ENCODE measurements around the gene C19orf44. TPM values are rescaled to one million over a fixed set of nuclear protein-coding genes. Genes with fewer than 3 reads are reported as not detected.

Gene C19orf44
- total RNA-seq, 1 donor from 2014 or later = 5.3 TPM

- no peak for TF ChIP-seq CTCF (IDR thresholded peaks at IDR 0.05)
- Mint-ChIP-seq H3K4me1 (ENCODE audit: unreplicated experiment) (no peaks in the 10 kb centered on the region), H3K9me3 (ENCODE audit: unreplicated experiment) (no peaks in the 10 kb centered on the region), H3K27ac (ENCODE audit: unreplicated experiment) (no peak overlapping the region), H3K27me3 (ENCODE audit: unreplicated experiment) (no peaks in the 10 kb centered on the region), H3K4me3 (ENCODE audit: unreplicated experiment) (no peak overlapping the region), H3K36me3 (ENCODE audit: unreplicated experiment) (peaks cover 50% of the 10 kb centered on the region)
- DNase-seq (ENCODE audit: extremely low spot score, unreplicated experiment) = no peak
Observed at GRCh38 chr19:16520986-16521624, 24.9 kb downstream of the C19orf44 start.

- DNase-seq (ENCODE audit: extremely low spot score, unreplicated experiment) = no peak
- H3K4me3 Mint-ChIP-seq (ENCODE audit: unreplicated experiment) = no peak overlapping the region
- no peaks in the 10 kb centered on the region for H3K27me3 Mint-ChIP-seq (ENCODE audit: unreplicated experiment)
- peaks cover 53% of the 10 kb centered on the region for H3K36me3 Mint-ChIP-seq (ENCODE audit: unreplicated experiment)
- H3K27ac Mint-ChIP-seq (ENCODE audit: unreplicated experiment) = no peak overlapping the region
- no peaks in the 10 kb centered on the region for H3K9me3 Mint-ChIP-seq (ENCODE audit: unreplicated experiment)
- no peaks in the 10 kb centered on the region for H3K4me1 Mint-ChIP-seq (ENCODE audit: unreplicated experiment)
- no peak for TF ChIP-seq CTCF (IDR thresholded peaks at IDR 0.05)
Observed at GRCh38 chr19:16521715-16522289, 25.6 kb downstream of the C19orf44 start.

- TF ChIP-seq CTCF (IDR thresholded peaks at IDR 0.05) = no peak
- DNase-seq (ENCODE audit: extremely low spot score, unreplicated experiment) = no peak
- no peaks in the 10 kb centered on the region for H3K4me1 Mint-ChIP-seq (ENCODE audit: unreplicated experiment)
- H3K36me3 Mint-ChIP-seq (ENCODE audit: unreplicated experiment) = peaks cover 49% of the 10 kb centered on the region
- no peak overlapping the region for H3K4me3 Mint-ChIP-seq (ENCODE audit: unreplicated experiment)
- H3K27me3 Mint-ChIP-seq (ENCODE audit: unreplicated experiment) = no peaks in the 10 kb centered on the region
- no peaks in the 10 kb centered on the region for H3K9me3 Mint-ChIP-seq (ENCODE audit: unreplicated experiment)
- no peak overlapping the region for H3K27ac Mint-ChIP-seq (ENCODE audit: unreplicated experiment)
Observed at GRCh38 chr19:16522559-16523377, 26.6 kb downstream of the C19orf44 start.

- Mint-ChIP-seq H3K4me3 (ENCODE audit: unreplicated experiment) (no peak overlapping the region), H3K27ac (ENCODE audit: unreplicated experiment) (no peak overlapping the region), H3K27me3 (ENCODE audit: unreplicated experiment) (no peaks in the 10 kb centered on the region), H3K4me1 (ENCODE audit: unreplicated experiment) (no peaks in the 10 kb centered on the region), H3K36me3 (ENCODE audit: unreplicated experiment) (peaks cover 37% of the 10 kb centered on the region), H3K9me3 (ENCODE audit: unreplicated experiment) (no peaks in the 10 kb centered on the region)
- no peak for DNase-seq (ENCODE audit: extremely low spot score, unreplicated experiment)
- TF ChIP-seq CTCF (IDR thresholded peaks at IDR 0.05) = no peak
Observed at GRCh38 chr19:16524991-16525734, 29.0 kb downstream of the C19orf44 start.
